Uterus (tissue), 4 donors: ENCODE measurements around the gene SLC26A5. TPM values are rescaled to one million over a fixed set of nuclear protein-coding genes. Genes with fewer than 3 reads are reported as not detected.

Source experiments
- DNase-seq, 2 donors: peaks; one replicate each; pipeline ENCODE4 v3.0.0-alpha.2; 2019 to 2020
- H3K27ac ChIP-seq, 2 donors: fragments of 200-600 bp; sonication (generic); 1 replicate in 1 of 2; 2 replicates in 1 of 2; pipeline ENCODE4 v1.5.1; 2016 to 2018
- H3K27me3 ChIP-seq, 2 donors: fragments of 200-600 bp; sonication (generic); one replicate each; pipeline ENCODE4 v1.5.1; 2018 to 2019; ENCODE audit warnings: control low read depth in 1 of 2
- H3K36me3 ChIP-seq, 2 donors: fragments of 200-600 bp; sonication (generic); one replicate each; pipeline ENCODE4 v1.5.1; 2019; ENCODE audit warnings: control low read depth in 1 of 2
- H3K4me1 ChIP-seq, 2 donors: fragments of 200-600 bp; sonication (generic); one replicate each; pipeline ENCODE4 v1.5.1; 2018 to 2019; ENCODE audit warnings: control low read depth in 1 of 2
- H3K4me3 ChIP-seq, 2 donors: fragments of 200-600 bp; sonication (generic); 1 replicate in 1 of 2; 2 replicates in 1 of 2; pipeline ENCODE4 v1.5.1; 2018 to 2019; ENCODE audit warnings: mild to moderate bottlenecking in 1 of 2
- H3K9me3 ChIP-seq, 2 donors: fragments of 200-600 bp; sonication (generic); one replicate each; pipeline ENCODE4 v1.5.1; 2019; ENCODE audit warnings: control low read depth in 1 of 2
- CTCF ChIP-seq, 4 experiments: fragments of 200-600 bp in 2 of 4; fragments of 450-650 bp in 2 of 4; sonication (generic) in 2 of 4; IDR thresholded peaks; one replicate each; pipeline ENCODE4 v1.5.1; 2016 to 2019; ENCODE audit warnings: antibody characterized with exemption in 4 of 4, mild to moderate bottlenecking in 2 of 4, moderate library complexity in 1 of 4
- POLR2A ChIP-seq, 2 donors: fragments of 450-650 bp; IDR thresholded peaks; one replicate each; pipeline ENCODE4 v1.6.1; 2016; ENCODE audit warnings: antibody characterized with exemption in 2 of 2, mild to moderate bottlenecking in 1 of 2, moderate library complexity in 1 of 2
- intact Hi-C: fragments of 100-400 bp; cut with DNase I; formaldehyde crosslinking; loops from one replicate; pipeline ENCODE4 v1.15.1; 2023; ENCODE audit warnings: low total_unique reads
- total RNA-seq, 4 donors: library from RNA; depleted of rRNA in 3 of 4; stranded (reverse); fragments of >200 nt in 3 of 4; gene quantifications; one replicate each; pipeline versions ENCODE4 v1.1.0 to v1.2.4, GENCODE V29; 2014 to 2023
- donor health status: DM: yes; HTN: yes; CAD: no.

Gene SLC26A5
- total RNA-seq, 4 donors from 2014 or later = 0.28 to 0.37 TPM; not detected in 2

GRCh38 chr7:103346396-103346795 is 99.6 kb downstream of the SLC26A5 start:
- DNase-seq = no peak
- intact Hi-C loops = no loop called here
- H3K4me1 ChIP-seq = peaks cover 0 to 4% of the 10 kb centered on the region in 2 donors
- H3K27ac ChIP-seq = no peak overlapping the region
- H3K36me3 ChIP-seq = no peaks in the 10 kb centered on the region
- H3K27me3 ChIP-seq = no peaks in the 10 kb centered on the region
- no peaks in the 10 kb centered on the region for H3K9me3 ChIP-seq
- no peak for TF ChIP-seq POLR2A (IDR thresholded peaks at IDR 0.05)
- no peak for TF ChIP-seq CTCF (IDR thresholded peaks at IDR 0.05)
- no peak overlapping the region for H3K4me3 ChIP-seq

- Histone ChIP-seq H3K4me1 (peaks cover 0 to 4% of the 10 kb centered on the region in 2 donors), H3K36me3 (no peaks in the 10 kb centered on the region), H3K27me3 (no peaks in the 10 kb centered on the region), H3K9me3 (no peaks in the 10 kb centered on the region), H3K27ac (peak within 1 kb of the TSS; percentile 63 to 83), H3K4me3 (peak within 1 kb of the TSS; percentile 68 to 84)
- peak in 1 of 2 donors; percentile 51 for TF ChIP-seq POLR2A (IDR thresholded peaks at IDR 0.05)
- TF ChIP-seq CTCF (IDR thresholded peaks at IDR 0.05) = no peak
- DNase-seq = peak; percentile 82 to 87
- intact Hi-C loops = no loop called here
Measured at GRCh38 chr7:103344453-103345149, 101.4 kb downstream of the SLC26A5 start, which contains the start of gene DNAJC2. TSS of gene DNAJC2 (minus strand) at chr7:103344767. CDS start at chr7:103344622, 145 bp downstream.

GRCh38 chr7:103343758-103344452 is 102.1 kb downstream of the SLC26A5 start:
- H3K27ac ChIP-seq = peak overlapping the region; percentile 63 to 83
- intact Hi-C loops = no loop called here
- no peaks in the 10 kb centered on the region for H3K27me3 ChIP-seq
- no peaks in the 10 kb centered on the region for H3K9me3 ChIP-seq
- no peaks in the 10 kb centered on the region for H3K36me3 ChIP-seq
- TF ChIP-seq POLR2A (IDR thresholded peaks at IDR 0.05) (no peak), CTCF (IDR thresholded peaks at IDR 0.05) (no peak)
- H3K4me1 ChIP-seq = peaks cover 0 to 4% of the 10 kb centered on the region in 2 donors
- peak overlapping the region; percentile 68 to 84 for H3K4me3 ChIP-seq
- DNase-seq = peak in 1 of 2 donors; percentile 15

GRCh38 chr7:103343332-103343731 is 102.7 kb downstream of the SLC26A5 start:
- Histone ChIP-seq H3K27ac (no peak overlapping the region), H3K4me3 (peak overlapping the region in 1 of 2 donors; percentile 84), H3K27me3 (no peaks in the 10 kb centered on the region), H3K9me3 (no peaks in the 10 kb centered on the region), H3K4me1 (peaks cover 0 to 4% of the 10 kb centered on the region in 2 donors), H3K36me3 (no peaks in the 10 kb centered on the region)
- DNase-seq = no peak
- TF ChIP-seq CTCF (IDR thresholded peaks at IDR 0.05) = no peak
- TF ChIP-seq POLR2A (IDR thresholded peaks at IDR 0.05) = no peak
- intact Hi-C loops = no loop called here

- Histone ChIP-seq H3K9me3 (no peaks in the 10 kb centered on the region), H3K36me3 (no peaks in the 10 kb centered on the region), H3K4me3 (no peak overlapping the region), H3K4me1 (peaks cover 0 to 4% of the 10 kb centered on the region in 2 donors), H3K27me3 (no peaks in the 10 kb centered on the region), H3K27ac (no peak overlapping the region)
- DNase-seq = no peak
- intact Hi-C loops = no loop called here
- no peak for TF ChIP-seq POLR2A (IDR thresholded peaks at IDR 0.05)
- no peak for TF ChIP-seq CTCF (IDR thresholded peaks at IDR 0.05)
Measured at GRCh38 chr7:103341466-103341865, 104.5 kb downstream of the SLC26A5 start.
